K562 (cell line): Measurements from ENCODE around the gene ACTR5. TPM values are rescaled to one million over a fixed set of nuclear protein-coding genes. Genes with fewer than 3 reads are reported as not detected.

ENCODE experiments used
- GATAD2B ChIP-seq: fragments of 450-650 bp; IDR thresholded peaks from 2 replicates; pipeline ENCODE4 v1.6.1; 2017; ENCODE audit warnings: mild to moderate bottlenecking, borderline replicate concordance
- MAFG ChIP-seq: fragments of 450-650 bp; conservative IDR thresholded peaks from 2 replicates; pipeline ENCODE4 v1.6.1; 2016; ENCODE audit warnings: missing genetic modification characterization, missing compliant biosample characterization
- MYC ChIP-seq, 2 experiments: fragments of 250-450 bp in 1 of 2; sonication (Bioruptor Pico) in 1 of 2; IDR thresholded peaks; 2 replicates each; pipeline versions ENCODE4 v1.5.1 to v1.6.1; 2012 to 2021; ENCODE audit warnings: low read depth in 2 of 2, borderline replicate concordance in 1 of 2, improper control_type of control experiment in 1 of 2, low read length in 1 of 2, mild to moderate bottlenecking in 1 of 2, moderate library complexity in 1 of 2
- NR2F6 ChIP-seq: fragments of 450-650 bp; formaldehyde crosslinking; IDR thresholded peaks from 2 replicates; pipeline ENCODE4 v1.4.0; 2020; ENCODE audit warnings: mild to moderate bottlenecking
- SOX6 ChIP-seq: fragments of 450-650 bp; IDR thresholded peaks from 2 replicates; pipeline ENCODE4 v1.6.1; 2014; ENCODE audit warnings: mild to moderate bottlenecking
- SPI1 ChIP-seq: IDR thresholded peaks from 2 replicates; pipeline ENCODE4 v1.6.1; 2011; ENCODE audit warnings: low read depth, low read length, control low read depth, borderline replicate concordance
- TGIF2 ChIP-seq: sonication (generic); formaldehyde crosslinking; IDR thresholded peaks from 2 replicates; pipeline ENCODE4 v1.8.1; 2022; ENCODE audit warnings: mild to moderate bottlenecking, missing genetic modification reagents, moderate library complexity
- ZKSCAN8 ChIP-seq: fragments of 200-800 bp; sonication (Bioruptor generic); IDR thresholded peaks from 2 replicates; pipeline ENCODE4 v1.6.1; 2016; ENCODE audit warnings: missing genetic modification characterization, missing compliant biosample characterization
- polyA plus RNA-seq, 8 experiments: library from polyadenylated mRNA; depleted of rRNA in 4 of 8; stranded (reverse) in 5 of 8; unstranded in 3 of 8; fragments of >200 nt; fragmentation: Nextera tagmentation in 2 of 8; fragmentation: Illumina TruSeq in 1 of 8; extraction: Ambion mirVana in 2 of 8; extraction: Trizol in 1 of 8; gene quantifications; 2 replicates each; pipeline versions ENCODE4 v1.2.1 to v1.2.3, GENCODE V29; 2011 to 2014; ENCODE audit warnings: inconsistent platforms in 1 of 8, missing spikeins in 1 of 8
- total RNA-seq, 7 experiments: library from RNA; depleted of rRNA in 6 of 7; stranded (reverse); fragments of >200 nt in 6 of 7; fragmentation: Illumina TruSeq in 2 of 7; extraction: Trizol in 2 of 7; gene quantifications; 2 replicates each; pipeline versions ENCODE4 v1.2.1 to v1.2.3, GENCODE V29; 2011 to 2021; ENCODE audit warnings: low replicate concordance in 1 of 7
- TF ChIP-seq, protein P1 (sequence below): fragments of 450-650 bp; IDR thresholded peaks from 2 replicates; pipeline ENCODE4 v1.6.1; 2016; ENCODE audit warnings: low read depth
- TF ChIP-seq, protein P2 (sequence below): IDR thresholded peaks from 2 replicates; pipeline ENCODE4 v1.6.1; 2011; ENCODE audit not compliant: insufficient read length; ENCODE audit errors: extremely low read depth
- TF ChIP-seq, protein P3 (sequence below), 2 experiments: fragments of 450-650 bp; conservative IDR thresholded peaks; 2 replicates each; pipeline ENCODE4 v1.6.1; 2017; ENCODE audit warnings: mild to moderate bottlenecking in 2 of 2, moderate library complexity in 2 of 2
- TF ChIP-seq, protein P4 (sequence below): sonication (generic); formaldehyde crosslinking; IDR thresholded peaks from 2 replicates; pipeline ENCODE4 v1.8.0; 2022; ENCODE audit warnings: missing genetic modification reagents, mild to moderate bottlenecking, borderline replicate concordance

ACTR5 gene
- total and polyA plus RNA-seq, 9 of the 15 experiments (the other 6 are each of a cell fraction or from before 2014, with no cell fraction given): 0.93 to 18.8 (median 12.9) TPM

DNA sequence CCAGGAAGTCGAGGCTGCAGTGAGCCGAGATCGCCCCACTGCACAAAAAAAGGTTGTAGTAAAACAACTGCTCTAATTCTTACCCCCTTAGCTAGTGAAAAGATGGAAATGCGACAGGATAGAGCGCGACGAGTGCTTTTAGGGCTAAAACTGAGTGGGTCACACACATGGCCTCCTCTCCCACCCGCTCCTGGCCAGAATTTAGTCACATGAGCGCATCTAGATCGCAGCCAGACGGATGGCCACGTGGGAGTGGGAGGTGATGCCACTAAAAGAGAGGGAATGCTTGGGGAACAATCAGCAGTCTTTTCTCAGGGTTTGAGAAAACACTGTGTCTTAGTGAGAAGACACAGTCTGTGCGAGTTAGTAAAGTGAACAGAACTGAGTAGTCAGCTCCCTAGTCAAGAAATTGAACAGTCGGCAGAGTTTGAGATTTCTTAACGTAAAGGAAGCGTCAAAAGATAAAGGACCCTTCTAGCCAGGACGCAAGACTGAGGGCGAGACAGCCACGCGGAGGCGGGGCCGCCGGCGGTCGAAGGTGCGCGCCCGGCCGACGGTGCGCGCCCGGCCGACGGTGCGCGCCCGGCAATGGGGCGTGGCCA lies 664 bp upstream of the ACTR5 start (continued):
- TF ChIP-seq, protein P1, sequence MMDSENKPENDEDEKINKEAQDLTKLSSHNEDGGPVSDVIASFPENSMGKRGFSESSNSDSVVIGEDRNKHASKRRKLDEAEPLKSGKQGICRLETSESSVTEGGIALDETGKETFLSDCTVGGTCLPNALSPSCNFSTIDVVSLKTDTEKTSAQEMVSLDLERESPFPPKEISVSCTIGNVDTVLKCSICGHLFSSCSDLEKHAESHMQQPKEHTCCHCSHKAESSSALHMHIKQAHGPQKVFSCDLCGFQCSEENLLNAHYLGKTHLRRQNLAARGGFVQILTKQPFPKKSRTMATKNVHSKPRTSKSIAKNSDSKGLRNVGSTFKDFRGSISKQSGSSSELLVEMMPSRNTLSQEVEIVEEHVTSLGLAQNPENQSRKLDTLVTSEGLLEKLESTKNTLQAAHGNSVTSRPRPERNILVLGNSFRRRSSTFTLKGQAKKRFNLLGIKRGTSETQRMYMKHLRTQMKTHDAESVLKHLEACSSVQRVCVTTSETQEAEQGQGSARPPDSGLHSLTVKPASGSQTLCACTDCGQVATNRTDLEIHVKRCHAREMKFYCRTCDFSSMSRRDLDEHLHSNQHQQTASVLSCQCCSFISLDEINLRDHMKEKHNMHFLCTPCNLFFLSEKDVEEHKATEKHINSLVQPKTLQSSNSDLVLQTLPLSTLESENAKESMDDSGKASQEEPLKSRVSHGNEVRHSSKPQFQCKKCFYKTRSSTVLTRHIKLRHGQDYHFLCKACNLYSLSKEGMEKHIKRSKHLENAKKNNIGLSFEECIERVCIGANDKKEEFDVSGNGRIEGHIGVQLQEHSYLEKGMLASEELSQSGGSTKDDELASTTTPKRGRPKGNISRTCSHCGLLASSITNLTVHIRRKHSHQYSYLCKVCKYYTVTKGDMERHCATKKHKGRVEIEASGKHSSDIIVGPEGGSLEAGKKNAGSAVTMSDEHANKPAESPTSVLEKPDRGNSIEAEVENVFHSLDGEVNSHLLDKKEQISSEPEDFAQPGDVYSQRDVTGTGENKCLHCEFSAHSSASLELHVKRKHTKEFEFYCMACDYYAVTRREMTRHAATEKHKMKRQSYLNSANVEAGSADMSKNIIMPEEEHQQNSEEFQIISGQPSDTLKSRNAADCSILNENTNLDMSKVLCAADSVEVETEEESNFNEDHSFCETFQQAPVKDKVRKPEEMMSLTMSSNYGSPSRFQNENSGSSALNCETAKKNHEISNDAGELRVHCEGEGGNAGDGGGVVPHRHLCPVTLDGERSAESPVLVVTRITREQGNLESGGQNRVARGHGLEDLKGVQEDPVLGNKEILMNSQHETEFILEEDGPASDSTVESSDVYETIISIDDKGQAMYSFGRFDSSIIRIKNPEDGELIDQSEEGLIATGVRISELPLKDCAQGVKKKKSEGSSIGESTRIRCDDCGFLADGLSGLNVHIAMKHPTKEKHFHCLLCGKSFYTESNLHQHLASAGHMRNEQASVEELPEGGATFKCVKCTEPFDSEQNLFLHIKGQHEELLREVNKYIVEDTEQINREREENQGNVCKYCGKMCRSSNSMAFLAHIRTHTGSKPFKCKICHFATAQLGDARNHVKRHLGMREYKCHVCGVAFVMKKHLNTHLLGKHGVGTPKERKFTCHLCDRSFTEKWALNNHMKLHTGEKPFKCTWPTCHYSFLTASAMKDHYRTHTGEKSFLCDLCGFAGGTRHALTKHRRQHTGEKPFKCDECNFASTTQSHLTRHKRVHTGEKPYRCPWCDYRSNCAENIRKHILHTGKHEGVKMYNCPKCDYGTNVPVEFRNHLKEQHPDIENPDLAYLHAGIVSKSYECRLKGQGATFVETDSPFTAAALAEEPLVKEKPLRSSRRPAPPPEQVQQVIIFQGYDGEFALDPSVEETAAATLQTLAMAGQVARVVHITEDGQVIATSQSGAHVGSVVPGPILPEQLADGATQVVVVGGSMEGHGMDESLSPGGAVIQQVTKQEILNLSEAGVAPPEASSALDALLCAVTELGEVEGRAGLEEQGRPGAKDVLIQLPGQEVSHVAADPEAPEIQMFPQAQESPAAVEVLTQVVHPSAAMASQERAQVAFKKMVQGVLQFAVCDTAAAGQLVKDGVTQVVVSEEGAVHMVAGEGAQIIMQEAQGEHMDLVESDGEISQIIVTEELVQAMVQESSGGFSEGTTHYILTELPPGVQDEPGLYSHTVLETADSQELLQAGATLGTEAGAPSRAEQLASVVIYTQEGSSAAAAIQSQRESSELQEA: no peak
- TF ChIP-seq ZKSCAN8 (CRISPR knock-in tag): no peak
- TF ChIP-seq, protein P2, sequence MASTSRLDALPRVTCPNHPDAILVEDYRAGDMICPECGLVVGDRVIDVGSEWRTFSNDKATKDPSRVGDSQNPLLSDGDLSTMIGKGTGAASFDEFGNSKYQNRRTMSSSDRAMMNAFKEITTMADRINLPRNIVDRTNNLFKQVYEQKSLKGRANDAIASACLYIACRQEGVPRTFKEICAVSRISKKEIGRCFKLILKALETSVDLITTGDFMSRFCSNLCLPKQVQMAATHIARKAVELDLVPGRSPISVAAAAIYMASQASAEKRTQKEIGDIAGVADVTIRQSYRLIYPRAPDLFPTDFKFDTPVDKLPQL: no peak
- peak; percentile 27; the same call in 1 of the 2 replicates for TF ChIP-seq MYC (IDR thresholded peaks at IDR 0.05; ENCODE audit: low read depth, low read length)
- 0 out of 2 replicates have a peak, but pooled peaks have one; percentile 35 for TF ChIP-seq MYC (CRISPR knock-in tag; IDR thresholded peaks at IDR 0.05; ENCODE audit: borderline replicate concordance, low read depth)
- TF ChIP-seq SPI1: no peak
- no peak for TF ChIP-seq MAFG (tag)
- TF ChIP-seq TGIF2: 0 out of 2 replicates have a peak, but pooled peaks have one; percentile 2
- TF ChIP-seq NR2F6 (CRISPR knock-in tag): no peak
- TF ChIP-seq, protein P3, sequence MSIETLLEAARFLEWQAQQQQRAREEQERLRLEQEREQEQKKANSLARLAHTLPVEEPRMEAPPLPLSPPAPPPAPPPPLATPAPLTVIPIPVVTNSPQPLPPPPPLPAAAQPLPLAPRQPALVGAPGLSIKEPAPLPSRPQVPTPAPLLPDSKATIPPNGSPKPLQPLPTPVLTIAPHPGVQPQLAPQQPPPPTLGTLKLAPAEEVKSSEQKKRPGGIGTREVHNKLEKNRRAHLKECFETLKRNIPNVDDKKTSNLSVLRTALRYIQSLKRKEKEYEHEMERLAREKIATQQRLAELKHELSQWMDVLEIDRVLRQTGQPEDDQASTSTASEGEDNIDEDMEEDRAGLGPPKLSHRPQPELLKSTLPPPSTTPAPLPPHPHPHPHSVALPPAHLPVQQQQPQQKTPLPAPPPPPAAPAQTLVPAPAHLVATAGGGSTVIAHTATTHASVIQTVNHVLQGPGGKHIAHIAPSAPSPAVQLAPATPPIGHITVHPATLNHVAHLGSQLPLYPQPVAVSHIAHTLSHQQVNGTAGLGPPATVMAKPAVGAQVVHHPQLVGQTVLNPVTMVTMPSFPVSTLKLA (conservative IDR thresholded peaks at IDR 0.05): no peak
- 0 out of 2 replicates have a peak, but pooled peaks have one; percentile 12 for TF ChIP-seq GATAD2B
- TF ChIP-seq, protein P4, sequence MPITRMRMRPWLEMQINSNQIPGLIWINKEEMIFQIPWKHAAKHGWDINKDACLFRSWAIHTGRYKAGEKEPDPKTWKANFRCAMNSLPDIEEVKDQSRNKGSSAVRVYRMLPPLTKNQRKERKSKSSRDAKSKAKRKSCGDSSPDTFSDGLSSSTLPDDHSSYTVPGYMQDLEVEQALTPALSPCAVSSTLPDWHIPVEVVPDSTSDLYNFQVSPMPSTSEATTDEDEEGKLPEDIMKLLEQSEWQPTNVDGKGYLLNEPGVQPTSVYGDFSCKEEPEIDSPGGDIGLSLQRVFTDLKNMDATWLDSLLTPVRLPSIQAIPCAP (CRISPR knock-in tag): no peak; the same call in 1 of the 2 replicates
- TF ChIP-seq SOX6: no peak
